Gastrocnemius medialis (tissue), 4 donors: ENCODE results near the gene RPS6KB2. TPM values are rescaled to one million over a fixed set of nuclear protein-coding genes. Genes with fewer than 3 reads are reported as not detected.

ENCODE experiments used
- ATAC-seq, 2 donors: fragments of 150-250 bp; one replicate each; pipeline ENCODE4 v1.9.1; 2016
- DNase-seq, 2 donors: peaks; one replicate each; pipeline ENCODE4 v3.0.0-alpha.2; 2019
- H3K27ac ChIP-seq, 4 donors: fragments of 200-600 bp; sonication (generic); 1 replicate in 1 of 4; 2 replicates in 3 of 4; pipeline ENCODE4 v1.5.1; 2016 to 2018; ENCODE audit warnings: mild to moderate bottlenecking in 2 of 4, moderate library complexity in 1 of 4
- H3K27me3 ChIP-seq, 3 donors: fragments of 200-600 bp; sonication (generic) in 2 of 3; 1 replicate in 1 of 3; 2 replicates in 2 of 3; pipeline versions ENCODE4 v1.5.1 to v1.6.0; 2016 to 2019; ENCODE audit warnings: mild to moderate bottlenecking in 1 of 3, moderate library complexity in 1 of 3
- H3K36me3 ChIP-seq, 2 donors: fragments of 200-600 bp; sonication (generic) in 1 of 2; one replicate each; pipeline ENCODE4 v1.5.1; 2017 to 2018
- H3K4me1 ChIP-seq, 2 donors: fragments of 200-600 bp; sonication (generic) in 1 of 2; one replicate each; pipeline ENCODE4 v1.5.1; 2016 to 2017; ENCODE audit warnings: mild to moderate bottlenecking in 2 of 2
- H3K4me3 ChIP-seq, 4 donors: fragments of 200-600 bp; sonication (generic) in 3 of 4; 1 replicate in 1 of 4; 2 replicates in 3 of 4; pipeline ENCODE4 v1.5.1; 2016 to 2019; ENCODE audit warnings: mild to moderate bottlenecking in 2 of 4
- H3K9me3 ChIP-seq, 3 donors: fragments of 200-600 bp; sonication (generic) in 2 of 3; 1 replicate in 1 of 3; 2 replicates in 2 of 3; pipeline ENCODE4 v1.5.1; 2016 to 2019
- CTCF ChIP-seq, 5 experiments: fragments of 450-650 bp in 3 of 5; fragments of 200-600 bp in 2 of 5; sonication (generic) in 2 of 5; IDR thresholded peaks in 4 of 5; conservative IDR thresholded peaks in 1 of 5; 1 replicate in 4 of 5; 2 replicates in 1 of 5; pipeline ENCODE4 v1.5.1; 2016 to 2019; ENCODE audit warnings: antibody characterized with exemption in 5 of 5, mild to moderate bottlenecking in 3 of 5, moderate library complexity in 3 of 5
- POLR2A ChIP-seq, 2 donors: fragments of 450-650 bp; IDR thresholded peaks; one replicate each; pipeline ENCODE4 v1.6.1; 2017; ENCODE audit warnings: antibody characterized with exemption in 2 of 2, mild to moderate bottlenecking in 2 of 2, moderate library complexity in 2 of 2
- in situ Hi-C, 4 donors: fragments of 200-750 bp; cut with MboI; loops; one replicate each; pipeline versions ENCODE4 v1.15.0 to v1.8.0; 2017; ENCODE audit warnings: low sequenced_read_pairs in 4 of 4
- intact Hi-C: fragments of 100-400 bp; cut with DNase I; formaldehyde crosslinking; loops from one replicate; pipeline ENCODE4 v1.15.1; 2023; ENCODE audit warnings: low total_unique reads
- total RNA-seq, 4 donors: library from RNA; depleted of rRNA; stranded (reverse); fragments of >200 nt; gene quantifications; one replicate each; pipeline versions ENCODE4 v1.1.0 to v1.2.3, GENCODE V29; 2016

The RPS6KB2 gene
- total RNA-seq, 4 donors from 2014 or later, result 38.0 to 74.1 (median 39.4) TPM

- intact Hi-C loops (loop anchor here (1.0 to 2.0 kb wide), 2 partner anchors 24 to 82 kb away; partner anchors contain the start of gene PPP1CA), in situ Hi-C loops (no loop called here)
- peak in 2 of 5 experiments; percentile 24 to 25 for TF ChIP-seq CTCF (IDR thresholded peaks at IDR 0.05 in 4 of 5, conservative IDR thresholded peaks at IDR 0.05 in 1 of 5)
- TF ChIP-seq POLR2A (IDR thresholded peaks at IDR 0.05), result peak; percentile 24 to 53
These were observed 54.8 kb downstream of the RPS6KB2 start, which contains the start of gene AIP for GRCh38 chr11:67482827-67483798. AIP (plus strand) TSS chr11:67483026; CDS start chr11:67483159, 133 bp downstream.

GRCh38 chr11:67483831-67484665 is 55.8 kb downstream of the RPS6KB2 start:
- Histone ChIP-seq H3K27ac (peak overlapping the region in 1 of 4 donors; percentile 90), H3K9me3 (no peaks in the 10 kb centered on the region), H3K4me1 (peaks cover 9 to 14% of the 10 kb centered on the region in 2 donors), H3K36me3 (peaks cover 0 to 13% of the 10 kb centered on the region in 2 donors), H3K4me3 (peak overlapping the region; percentile 64 to 70 (median 66)), H3K27me3 (no peaks in the 10 kb centered on the region)
- ATAC-seq (no peak), DNase-seq (no peak)
- in situ Hi-C loops, result no loop called here
- intact Hi-C loops, result loop anchor here (1.0 to 2.0 kb wide), 2 partner anchors 23 to 83 kb away; partner anchors contain the start of gene PPP1CA
- TF ChIP-seq POLR2A (IDR thresholded peaks at IDR 0.05) (no peak), CTCF (IDR thresholded peaks at IDR 0.05 in 4 of 5, conservative IDR thresholded peaks at IDR 0.05 in 1 of 5) (no peak)

More at GRCh38 chr11:67482827-67483798, 54.8 kb downstream of the RPS6KB2 start, which contains the start of gene AIP:
- DNase-seq (peak; percentile 96 to 98), ATAC-seq (peak; percentile 100)
- peaks cover 9 to 14% of the 10 kb centered on the region in 2 donors for H3K4me1 ChIP-seq
- H3K27ac ChIP-seq, result peak within 1 kb of the TSS; percentile 83 to 90 (median 86)
- H3K27me3 ChIP-seq, result no peaks in the 10 kb centered on the region
- peak within 1 kb of the TSS; percentile 64 to 70 (median 66) for H3K4me3 ChIP-seq
- H3K9me3 ChIP-seq, result no peaks in the 10 kb centered on the region
- H3K36me3 ChIP-seq, result peaks cover 0 to 12% of the 10 kb centered on the region in 2 donors

- Histone ChIP-seq H3K4me3 (no peak overlapping the region), H3K9me3 (no peaks in the 10 kb centered on the region), H3K36me3 (peaks cover 0 to 21% of the 10 kb centered on the region in 2 donors), H3K4me1 (peaks cover 9 to 14% of the 10 kb centered on the region in 2 donors), H3K27me3 (no peaks in the 10 kb centered on the region), H3K27ac (no peak overlapping the region)
- intact Hi-C loops (no loop called here), in situ Hi-C loops (no loop called here)
- no peak for TF ChIP-seq CTCF (IDR thresholded peaks at IDR 0.05 in 4 of 5, conservative IDR thresholded peaks at IDR 0.05 in 1 of 5)
- TF ChIP-seq POLR2A (IDR thresholded peaks at IDR 0.05), result no peak
- DNase-seq (no peak), ATAC-seq (no peak)
These were observed 56.6 kb downstream of the RPS6KB2 start for GRCh38 chr11:67484847-67485311.

Other genes with a start within 250 kb of the RPS6KB2 start
- gene GRK2, start 162.0 kb upstream of the RPS6KB2 start, total RNA-seq, result 10 to 100 TPM; 40.2 to 79.8 (median 68.4) TPM
- gene ANKRD13D, start 139.2 kb upstream of the RPS6KB2 start, total RNA-seq, result 10 to 100 TPM in 1 of 4 donors, 1 to 10 TPM in 3; 5.8 to 10.6 (median 9.7) TPM
- gene SSH3, start 125.0 kb upstream of the RPS6KB2 start, total RNA-seq, result 10 to 100 TPM in 2 of 4 donors, 1 to 10 TPM in 2; 7.9 to 16.3 (median 11.9) TPM
- 100 to 1,000 TPM in 2 of 4 donors, 10 to 100 TPM in 2; 57.4 to 115 (median 87.9) TPM for gene POLD4, start 74.9 kb upstream of the RPS6KB2 start, total RNA-seq
- gene CLCF1, start 54.9 kb upstream of the RPS6KB2 start, total RNA-seq, result 1 to 10 TPM in 2 of 4 donors, under 1 TPM in 2; 0.24 to 2.7 (median 0.91) TPM
- 10 to 100 TPM in 2 of 4 donors, 1 to 10 TPM in 2; 5.2 to 14.7 (median 7.7) TPM for gene RAD9A, start 36.5 kb upstream of the RPS6KB2 start, total RNA-seq
- gene PPP1CA, start 26.6 kb upstream of the RPS6KB2 start, total RNA-seq, result 100 to 1,000 TPM in 3 of 4 donors, 10 to 100 TPM in 1; 78.4 to 193 (median 124) TPM
- under 1 TPM in 3 of 4 donors, not detected in 1; 0.44 to 0.78 (median 0.56) TPM for gene TBC1D10C, start 24.4 kb upstream of the RPS6KB2 start, total RNA-seq
- 10 to 100 TPM in 1 of 4 donors, 1 to 10 TPM in 3; 2.5 to 11.0 (median 4.9) TPM for gene CARNS1, start 12.8 kb upstream of the RPS6KB2 start, total RNA-seq
- 1 to 10 TPM in 3 of 4 donors, under 1 TPM in 1; 0.47 to 1.5 (median 1.3) TPM for gene PTPRCAP, start 9.2 kb downstream of the RPS6KB2 start, total RNA-seq
- 10 to 100 TPM in 3 of 4 donors, 1 to 10 TPM in 1; 4.9 to 14.8 (median 12.5) TPM for gene CORO1B, start 15.0 kb downstream of the RPS6KB2 start, total RNA-seq
- gene GPR152, start 24.2 kb downstream of the RPS6KB2 start, total RNA-seq, result not detected
- gene CABP4, start 26.9 kb downstream of the RPS6KB2 start, total RNA-seq, result under 1 TPM; 0.19 to 0.55 (median 0.30) TPM
- 100 to 1,000 TPM in 2 of 4 donors, 10 to 100 TPM in 2; 79.8 to 155 (median 108) TPM for gene TMEM134, start 40.8 kb downstream of the RPS6KB2 start, total RNA-seq
- 10 to 100 TPM; 33.0 to 60.8 (median 48.8) TPM for gene AIP, start 54.5 kb downstream of the RPS6KB2 start, total RNA-seq
- 10 to 100 TPM in 1 of 4 donors, 1 to 10 TPM in 3; 4.0 to 12.2 (median 7.7) TPM for gene PITPNM1, start 76.9 kb downstream of the RPS6KB2 start, total RNA-seq
- 10 to 100 TPM; 24.1 to 47.5 (median 37.3) TPM for gene CDK2AP2, start 79.7 kb downstream of the RPS6KB2 start, total RNA-seq
- gene CABP2, start 95.0 kb downstream of the RPS6KB2 start, total RNA-seq, result not detected
- 100 to 1,000 TPM; 316 to 866 (median 549) TPM for gene GSTP1, start 155.3 kb downstream of the RPS6KB2 start, total RNA-seq
- 100 to 1,000 TPM; 306 to 608 (median 365) TPM for gene NDUFV1, start 178.4 kb downstream of the RPS6KB2 start, total RNA-seq
- gene NUDT8, start 201.4 kb downstream of the RPS6KB2 start, total RNA-seq, result 10 to 100 TPM; 23.3 to 42.4 (median 36.2) TPM
- not detected for gene TBX10, start 211.3 kb downstream of the RPS6KB2 start, total RNA-seq
- not detected for gene ACY3, start 222.2 kb downstream of the RPS6KB2 start, total RNA-seq
- not detected for gene ALDH3B2, start 246.1 kb downstream of the RPS6KB2 start, total RNA-seq